ENCODE results near the gene DDIAS. TPM values are rescaled to one million over a fixed set of nuclear protein-coding genes. Genes with fewer than 3 reads are reported as not detected.
"Not testable (repeated sequence)": the region's sequence is repeated elsewhere in the genome, so short reads cannot be mapped to it uniquely, and the experiment has no call there.

DDIAS gene
- total RNA-seq, 4 donors from 2014 or later = 0.22 to 3.1 (median 1.3) TPM

DNA sequence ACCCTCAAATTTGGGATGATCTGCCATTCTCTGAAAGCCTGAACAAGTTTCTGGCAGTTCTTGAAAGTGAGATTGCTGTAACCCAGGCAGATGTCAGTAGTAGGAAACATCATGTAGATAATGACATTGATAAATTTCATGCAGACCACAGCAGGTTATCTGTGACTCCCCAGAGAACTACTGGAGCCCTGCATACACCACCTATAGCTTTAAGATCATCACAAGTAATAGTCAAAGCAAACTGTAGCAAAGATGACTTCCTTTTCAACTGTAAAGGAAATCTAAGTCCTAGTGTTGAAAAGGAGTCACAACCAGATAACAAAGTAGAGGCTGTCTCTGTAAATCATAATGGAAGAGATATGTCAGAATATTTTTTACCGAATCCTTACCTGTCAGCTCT, 31.0 kb downstream of the DDIAS start:
- H3K36me3 ChIP-seq = no peaks in the 10 kb centered on the region
- TF ChIP-seq CTCF (IDR thresholded peaks at IDR 0.05) (no peak), EP300 (IDR thresholded peaks at IDR 0.05) (no peak), POLR2A (IDR thresholded peaks at IDR 0.05) (no peak)
- H3K27me3 ChIP-seq = no peaks in the 10 kb centered on the region
- no peak overlapping the region for H3K4me3 ChIP-seq
- WGBS, 2 donors = 97 to 98% methylated on average over 1 of the region's 1 CpG
- no peaks in the 10 kb centered on the region for H3K4me1 ChIP-seq
- DNase-seq (ENCODE audit: low spot score in 2 of 2) = no peak
- H3K9me3 ChIP-seq = no peaks in the 10 kb centered on the region
- no peak overlapping the region for H3K27ac ChIP-seq

- no peak overlapping the region for H3K27ac ChIP-seq
- H3K27me3 ChIP-seq = no peaks in the 10 kb centered on the region
- no peaks in the 10 kb centered on the region for H3K4me1 ChIP-seq
- H3K9me3 ChIP-seq = no peaks in the 10 kb centered on the region
- H3K4me3 ChIP-seq = no peak overlapping the region
- TF ChIP-seq POLR2A (IDR thresholded peaks at IDR 0.05) (no peak), EP300 (IDR thresholded peaks at IDR 0.05) (no peak), CTCF (IDR thresholded peaks at IDR 0.05) (no peak)
- 88 to 91% methylated on average over 3 of the region's 3 CpGs for WGBS, 2 donors
- no peak for DNase-seq (ENCODE audit: low spot score in 2 of 2)
- no peaks in the 10 kb centered on the region for H3K36me3 ChIP-seq
Measured at GRCh38 chr11:82936261-82936660, 34.7 kb downstream of the DDIAS start.

DNA sequence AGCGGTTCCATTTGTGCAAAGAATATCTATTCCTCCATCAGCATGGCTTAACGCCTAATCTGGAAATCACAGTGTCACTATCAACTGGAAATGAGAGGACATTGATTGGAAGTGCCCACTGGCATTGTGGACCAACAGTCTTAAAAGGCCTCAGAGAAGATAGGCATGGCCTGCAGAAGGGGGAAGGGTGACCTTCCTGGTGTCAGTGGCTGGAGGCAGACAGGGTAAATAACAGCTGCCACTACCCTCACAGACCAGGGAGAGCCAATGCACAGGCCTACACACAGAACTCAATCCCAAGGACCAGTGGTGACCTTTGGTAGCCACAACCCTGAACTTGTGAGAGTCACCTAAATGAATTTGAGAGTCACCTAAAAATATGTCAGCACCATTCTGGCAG, 36.0 kb downstream of the DDIAS start:
- Histone ChIP-seq H3K36me3 (no peaks in the 10 kb centered on the region), H3K27ac (no peak overlapping the region), H3K4me3 (no peak overlapping the region), H3K4me1 (no peaks in the 10 kb centered on the region), H3K9me3 (no peaks in the 10 kb centered on the region), H3K27me3 (no peaks in the 10 kb centered on the region)
- TF ChIP-seq CTCF (IDR thresholded peaks at IDR 0.05) = no peak
- no peak for TF ChIP-seq EP300 (IDR thresholded peaks at IDR 0.05)
- DNase-seq (ENCODE audit: low spot score in 2 of 2) = no peak
- WGBS, 2 donors = 97 to 98% methylated on average over 2 of the region's 2 CpGs

DNA sequence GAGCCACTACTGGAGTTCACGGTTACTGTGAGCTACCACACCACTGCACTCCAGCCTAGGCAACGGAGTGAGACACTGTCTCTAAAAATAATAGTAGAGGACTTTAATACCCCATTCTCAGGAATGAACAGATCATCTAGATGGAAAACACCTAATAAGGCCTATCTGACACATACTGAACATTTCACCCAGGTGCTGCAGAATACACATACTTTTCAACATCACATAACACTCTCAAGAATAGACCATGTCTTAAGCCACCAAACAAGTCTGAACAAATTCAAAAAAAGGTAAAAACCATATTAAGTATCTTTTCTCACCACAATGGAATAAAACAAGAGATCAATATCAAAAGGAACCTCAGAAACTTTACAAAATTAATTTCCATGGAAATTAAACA, 37.9 kb downstream of the DDIAS start:
- TF ChIP-seq EP300 (IDR thresholded peaks at IDR 0.05) (no peak), POLR2A (IDR thresholded peaks at IDR 0.05) (no peak), CTCF (IDR thresholded peaks at IDR 0.05) (no peak)
- 97 to 100% methylated on average over 2 of the region's 2 CpGs for WGBS, 2 donors
- H3K27ac ChIP-seq = no peak overlapping the region
- no peak overlapping the region for H3K4me3 ChIP-seq
- no peaks in the 10 kb centered on the region for H3K9me3 ChIP-seq
- H3K4me1 ChIP-seq = no peaks in the 10 kb centered on the region
- no peak for DNase-seq (ENCODE audit: low spot score in 2 of 2)
- H3K27me3 ChIP-seq = no peaks in the 10 kb centered on the region
- H3K36me3 ChIP-seq = no peaks in the 10 kb centered on the region

- 92 to 94% methylated on average over 2 of the region's 2 CpGs for WGBS, 2 donors
- TF ChIP-seq EP300 (IDR thresholded peaks at IDR 0.05) = no peak
- no peak for TF ChIP-seq CTCF (IDR thresholded peaks at IDR 0.05)
- TF ChIP-seq POLR2A (IDR thresholded peaks at IDR 0.05) = no peak
- no peak overlapping the region for H3K4me3 ChIP-seq
- no peak for DNase-seq (ENCODE audit: low spot score in 2 of 2)
- H3K27me3 ChIP-seq = no peaks in the 10 kb centered on the region
- H3K36me3 ChIP-seq = no peaks in the 10 kb centered on the region
- no peaks in the 10 kb centered on the region for H3K4me1 ChIP-seq
- no peak overlapping the region for H3K27ac ChIP-seq
- H3K9me3 ChIP-seq = no peaks in the 10 kb centered on the region
Measured at GRCh38 chr11:82942376-82942775, 40.8 kb downstream of the DDIAS start.

DNA sequence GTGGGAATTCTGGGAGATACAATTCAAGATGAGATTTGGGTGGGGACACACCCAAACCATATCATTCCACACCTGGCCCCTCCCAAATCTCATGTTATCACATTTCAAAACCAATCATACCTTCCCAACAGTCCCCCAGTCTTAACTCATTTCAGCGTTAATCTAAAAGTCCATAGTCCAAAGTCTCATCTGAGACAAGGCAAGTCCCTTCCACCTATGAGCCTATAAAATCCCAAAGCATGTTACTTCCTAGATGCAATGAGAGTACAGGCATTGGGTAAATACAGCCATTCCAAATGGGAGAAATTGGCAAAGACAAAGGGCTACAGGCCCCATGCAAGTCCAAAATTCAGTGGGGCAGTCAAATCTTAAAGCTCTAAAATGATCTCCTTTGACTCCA, 41.9 kb downstream of the DDIAS start:
- WGBS, 2 donors = 97% methylated on average over 1 of the region's 1 CpG
- not testable (repeated sequence) for DNase-seq (ENCODE audit: low spot score in 2 of 2); H3K36me3 ChIP-seq; H3K9me3 ChIP-seq; H3K4me1 ChIP-seq; H3K27ac ChIP-seq; H3K27me3 ChIP-seq; H3K4me3 ChIP-seq
